SKM-1 treated with dmso at 0.1 percent for 144 hours (cell line): Measurements from ENCODE around the gene PRRC2A.
"Not testable (repeated sequence)": the region's sequence is repeated elsewhere in the genome, so short reads cannot be mapped to it uniquely, and the experiment has no call there.

Experiments used
- DNase-seq: peaks from one replicate; lab custom pipeline; 2025; ENCODE audit not compliant: unreplicated experiment; lab: John Stamatoyannopoulos, UW

PRRC2A gene

DNA sequence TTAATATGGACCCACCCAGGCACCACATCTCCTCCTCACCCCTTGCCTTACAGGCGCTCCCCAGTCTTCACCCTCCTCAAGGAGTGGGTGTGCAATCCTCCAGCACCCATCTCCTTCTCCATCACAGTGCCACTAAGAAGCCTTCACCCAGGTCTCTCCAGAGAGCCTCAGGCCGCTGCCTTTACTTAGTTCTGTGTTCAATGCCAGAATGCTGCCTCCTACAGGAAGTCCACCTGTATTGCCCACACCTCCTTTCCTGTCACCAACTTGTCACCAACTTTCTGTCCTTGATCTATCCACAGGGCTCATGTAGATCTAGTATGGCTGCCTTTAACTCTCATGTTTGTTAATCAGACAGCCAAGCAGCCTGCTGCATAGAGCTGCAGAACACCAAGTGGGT, 35.0 kb upstream of the PRRC2A start:
- DNase-seq = peak; percentile 62

- peak; percentile 96 for DNase-seq
These were observed 34.5 kb upstream of the PRRC2A start, which contains the start of gene LST1 for GRCh38 chr6:31586008-31586407. Gene LST1 (plus strand): TSS chr6:31586277. CDS start chr6:31587300, 1,023 bp downstream.

- DNase-seq = peak; percentile 88
These were observed 33.8 kb upstream of the PRRC2A start for GRCh38 chr6:31586599-31587281.

DNA sequence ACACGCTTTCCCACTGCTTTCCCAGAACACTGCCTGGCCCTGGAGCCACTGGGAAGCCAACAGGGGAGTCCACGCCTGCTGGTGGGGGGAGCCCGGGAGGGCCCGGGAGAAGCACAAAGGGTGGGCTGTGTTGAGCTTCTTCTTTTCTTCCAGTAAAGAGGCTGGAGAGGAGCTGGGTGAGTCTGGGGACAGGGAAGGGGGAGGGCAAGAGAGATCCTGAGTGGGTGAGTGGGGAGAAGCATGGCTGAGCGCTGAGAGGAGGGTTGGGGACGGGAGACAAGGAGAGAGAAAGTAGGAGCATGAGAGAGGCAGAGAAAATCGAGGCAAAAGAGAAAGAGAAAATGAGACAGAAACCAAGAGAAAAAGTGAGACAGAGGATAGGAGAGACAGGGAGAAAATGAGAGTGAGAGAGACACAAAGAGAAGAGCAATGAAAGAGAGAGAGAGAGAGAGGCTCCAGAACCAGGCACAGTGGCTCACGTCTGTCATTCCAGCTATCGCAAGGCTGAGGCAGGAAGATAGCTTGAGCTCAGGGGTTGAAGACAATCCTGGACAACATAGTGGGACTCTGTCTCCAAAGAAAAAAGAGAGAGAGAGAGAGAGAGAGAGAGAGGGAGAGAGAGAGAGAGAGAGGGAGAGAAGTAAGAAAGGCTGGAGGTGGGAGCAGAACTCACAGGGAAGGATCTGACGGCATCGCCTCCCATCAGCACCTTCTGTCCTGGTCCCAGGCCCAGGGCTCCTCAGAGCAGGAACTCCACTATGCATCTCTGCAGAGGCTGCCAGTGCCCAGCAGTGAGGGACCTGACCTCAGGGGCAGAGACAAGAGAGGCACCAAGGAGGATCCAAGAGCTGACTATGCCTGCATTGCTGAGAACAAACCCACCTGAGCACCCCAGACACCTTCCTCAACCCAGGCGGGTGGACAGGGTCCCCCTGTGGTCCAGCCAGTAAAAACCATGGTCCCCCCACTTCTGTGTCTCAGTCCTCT, 32.4 kb upstream of the PRRC2A start:
- DNase-seq = no peak

DNA sequence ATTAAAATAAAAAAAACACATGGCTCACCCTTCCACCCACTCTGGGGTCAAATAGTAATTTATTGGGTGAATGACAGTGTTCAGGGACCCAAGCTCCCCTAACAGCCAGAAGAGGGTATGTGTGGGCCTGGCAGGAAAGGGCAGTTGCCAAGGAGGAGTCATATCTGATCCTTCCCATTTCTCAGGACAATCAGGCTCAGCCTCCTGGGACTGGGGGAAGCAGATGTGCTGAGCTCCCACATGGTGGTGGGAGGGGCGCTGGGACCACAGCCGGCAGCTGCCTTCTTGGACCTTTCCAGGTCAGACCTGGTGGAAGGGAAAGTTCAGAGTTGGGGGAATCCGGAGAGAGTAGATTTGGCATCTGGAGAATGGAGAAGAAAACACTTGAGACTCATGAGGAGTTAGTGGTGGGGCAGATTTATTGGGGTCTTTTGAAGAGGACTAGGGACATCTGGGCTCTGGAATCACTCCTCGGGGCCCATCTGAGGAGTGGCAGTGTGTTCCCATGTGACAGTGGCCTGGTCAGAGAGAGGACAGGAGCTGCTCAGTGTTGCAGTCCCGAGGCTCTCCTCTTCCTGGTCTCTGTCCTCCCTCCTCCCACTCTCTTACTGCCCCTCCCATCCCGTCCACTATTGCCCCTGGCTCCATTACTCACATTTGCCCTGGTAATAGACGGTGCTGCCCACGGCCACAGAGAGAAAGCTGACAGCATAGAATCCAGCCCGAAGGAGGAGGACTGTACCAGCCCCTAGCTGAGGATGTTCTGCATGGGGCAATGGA, 31.5 kb upstream of the PRRC2A start:
- no peak for DNase-seq

GRCh38 chr6:31590691-31591090, 29.8 kb upstream of the PRRC2A start:
- DNase-seq = not testable (repeated sequence)

GRCh38 chr6:31592396-31592771, 28.1 kb upstream of the PRRC2A start:
- DNase-seq = no peak

DNA sequence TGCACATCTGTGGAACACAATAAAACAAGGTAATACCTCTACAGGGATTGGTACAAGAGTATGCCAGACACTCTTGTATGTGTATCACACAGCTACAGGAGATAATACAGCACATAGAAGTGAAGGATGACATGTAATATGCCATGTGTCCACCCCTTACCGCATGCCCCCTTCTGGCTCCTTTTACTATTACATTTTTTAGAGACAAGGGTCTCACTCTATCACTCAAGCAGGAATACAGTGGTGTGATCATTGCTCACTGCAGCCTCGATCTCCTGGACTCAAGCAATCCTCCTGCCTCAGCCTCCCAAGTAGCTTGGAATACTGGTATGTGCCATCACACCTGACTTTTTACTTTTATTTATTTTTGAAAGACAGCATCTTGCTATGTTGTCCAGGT, 23.5 kb upstream of the PRRC2A start:
- peak; percentile 52 for DNase-seq

DNA sequence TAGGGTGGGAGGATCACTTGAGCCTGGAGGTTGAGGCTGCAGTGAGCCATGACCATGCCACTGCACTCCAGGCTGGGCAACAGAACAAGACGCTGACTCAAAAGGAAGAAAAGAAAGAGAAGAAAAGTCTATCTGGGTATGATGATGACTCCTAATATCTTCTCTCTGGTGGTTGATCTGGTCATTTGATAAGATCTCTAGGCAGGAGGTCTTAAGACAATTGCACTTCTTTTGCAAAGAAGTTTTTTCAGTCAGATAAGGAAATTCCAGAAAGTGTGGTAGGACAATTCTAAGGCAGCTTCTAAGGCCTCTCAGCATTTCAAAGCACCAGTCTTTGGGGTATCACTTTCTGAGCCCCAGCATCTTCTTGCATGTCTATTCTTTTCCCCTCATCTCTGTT, 13.2 kb upstream of the PRRC2A start:
- no peak for DNase-seq

DNA sequence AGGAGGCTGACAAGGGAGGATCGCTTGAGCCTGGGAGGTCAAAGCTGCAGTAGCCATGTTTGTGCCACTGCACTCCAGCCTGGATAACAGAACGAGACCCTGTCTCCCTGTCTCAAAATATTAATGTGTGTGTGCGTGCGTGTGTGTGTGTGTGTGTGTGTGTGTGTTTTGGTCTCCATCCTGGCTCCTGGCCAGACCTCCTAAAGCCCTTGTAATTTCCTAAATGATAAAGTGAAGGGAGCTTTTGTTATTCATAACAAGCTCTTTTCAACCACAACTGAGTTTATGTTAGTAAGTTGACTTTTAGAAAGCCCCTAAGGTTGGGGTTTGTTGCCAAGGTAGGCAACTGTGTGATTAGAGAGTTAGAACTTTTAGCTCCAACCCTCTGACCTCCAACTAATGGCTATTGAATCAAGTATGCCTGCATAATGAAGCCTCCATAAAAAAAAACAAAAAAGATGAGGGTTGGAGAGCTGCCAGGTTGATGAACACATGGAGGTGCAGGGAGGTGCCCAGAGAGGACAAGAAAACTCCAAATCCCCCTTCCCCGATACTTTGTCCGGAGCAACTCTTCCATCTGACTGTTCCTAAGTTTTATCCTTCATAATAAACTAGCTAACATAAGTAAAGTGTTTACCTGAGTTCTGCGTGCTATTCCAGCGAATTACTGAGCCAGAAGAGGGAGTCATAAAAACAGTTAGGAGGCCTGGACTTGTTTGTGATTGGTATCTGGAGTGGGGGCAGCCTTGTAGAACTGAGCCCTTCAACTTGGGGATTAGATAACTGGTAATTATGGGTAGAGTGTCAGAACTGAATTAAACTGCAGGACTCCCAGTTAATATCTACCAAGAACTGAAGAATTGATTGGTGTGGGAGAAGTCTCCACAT, 10.8 kb upstream of the PRRC2A start:
- DNase-seq = no peak

DNA sequence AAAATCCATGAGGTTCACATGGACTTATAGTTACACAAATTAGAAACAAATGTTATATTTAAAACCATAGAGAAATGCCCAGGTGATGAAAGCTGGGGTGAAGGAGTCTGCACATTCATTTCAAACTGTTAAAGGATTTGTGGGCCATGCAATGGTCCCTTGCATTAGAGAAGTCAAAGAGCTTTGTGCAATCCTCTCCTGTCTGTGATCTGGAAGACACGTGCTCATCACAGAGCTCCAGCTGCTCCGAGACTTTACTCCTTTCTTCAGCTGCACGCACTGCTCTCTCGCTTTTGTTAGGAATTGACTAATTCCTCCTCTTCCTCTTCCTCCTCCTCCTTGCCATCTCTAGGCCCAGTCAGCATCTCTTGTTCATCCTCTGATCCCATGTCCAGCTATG, 9.5 kb upstream of the PRRC2A start:
- DNase-seq = no peak

DNA sequence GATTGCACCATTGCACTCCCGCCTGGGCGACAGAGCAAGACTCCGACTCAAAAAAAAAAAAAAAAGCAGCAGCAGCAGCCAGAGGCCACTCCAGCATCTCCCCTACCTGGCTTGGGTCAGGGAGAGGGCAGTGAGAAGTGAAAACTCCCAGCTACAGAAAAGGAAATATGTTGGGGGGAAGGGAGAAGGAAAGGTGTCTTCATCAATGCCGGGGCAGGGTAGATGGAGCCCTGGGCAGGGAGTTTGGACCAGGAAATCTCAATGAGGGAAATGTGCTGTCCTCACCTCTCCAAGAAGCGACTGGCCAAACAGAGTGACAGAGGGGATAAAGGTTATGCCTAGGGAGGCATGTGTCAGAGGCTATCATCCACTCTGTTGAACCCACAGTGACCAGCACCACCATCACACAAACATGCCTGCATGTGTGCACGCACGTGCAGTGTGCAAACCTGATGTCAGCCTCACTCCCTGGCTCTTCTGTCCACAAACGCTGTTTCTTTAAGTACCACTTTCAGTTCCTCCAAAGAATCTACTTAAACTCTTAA, 6.4 kb upstream of the PRRC2A start:
- peak; percentile 42 for DNase-seq

GRCh38 chr6:31614684-31615578, 5.6 kb upstream of the PRRC2A start, which contains the start of gene AIF1:
Gene AIF1 (plus strand): TSS chr6:31615234. CDS start chr6:31615330, 96 bp downstream.
- peak; percentile 64 for DNase-seq

DNA sequence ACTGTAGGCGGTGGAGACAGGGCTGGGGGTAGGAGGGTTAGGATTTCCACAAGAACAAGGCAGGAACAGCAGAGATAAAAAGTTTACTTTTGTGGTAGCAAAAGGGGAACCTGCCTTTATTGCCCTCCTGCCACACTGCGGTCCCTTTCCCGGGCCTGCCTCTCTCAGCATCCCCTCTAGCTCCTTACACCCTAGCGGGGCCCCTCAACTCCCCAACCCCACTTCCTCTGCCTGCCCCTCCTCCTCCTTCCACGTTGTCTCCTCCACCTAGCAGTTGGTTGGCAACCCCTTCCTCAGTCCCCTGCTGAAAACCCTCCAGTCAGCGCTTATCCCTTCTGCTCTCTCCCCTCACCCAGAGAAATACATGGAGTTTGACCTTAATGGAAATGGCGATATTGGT, 4.8 kb upstream of the PRRC2A start:
- DNase-seq = peak; percentile 96

- no peak for DNase-seq
These were observed 3.5 kb upstream of the PRRC2A start for GRCh38 chr6:31617010-31617409.

GRCh38 chr6:31619805-31620585, 520 bp upstream of the PRRC2A start:
- peak; percentile 98 for DNase-seq

- no peak for DNase-seq
These were observed 915 bp downstream of the PRRC2A start for GRCh38 chr6:31621320-31621939.

DNA sequence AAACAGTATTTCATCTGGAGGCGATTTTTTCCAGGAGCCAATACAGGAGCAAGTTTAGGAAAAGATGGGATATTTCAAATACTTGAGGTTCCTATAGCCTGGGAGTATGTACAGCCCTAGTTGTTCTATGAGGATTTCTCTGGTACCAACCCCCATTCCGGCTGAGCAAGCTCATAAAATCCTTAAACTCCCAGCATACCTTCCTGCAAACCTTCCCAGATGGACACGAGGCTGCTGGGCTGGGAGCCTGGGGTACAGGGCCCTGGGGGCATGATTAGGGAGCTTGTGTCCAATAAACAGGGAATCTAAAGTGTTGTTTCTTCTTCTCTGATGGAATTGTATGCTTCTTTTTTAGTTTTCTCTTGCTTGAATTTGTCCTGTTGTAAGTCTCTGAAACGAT, 1.5 kb downstream of the PRRC2A start:
- no peak for DNase-seq
